ENCODE results near the gene CCDC93. TPM values are rescaled to one million over a fixed set of nuclear protein-coding genes. Genes with fewer than 3 reads are reported as not detected.

CCDC93 gene
- total and polyA plus RNA-seq, 12 donors = 6.0 to 43.7 (median 29.4) TPM

DNA sequence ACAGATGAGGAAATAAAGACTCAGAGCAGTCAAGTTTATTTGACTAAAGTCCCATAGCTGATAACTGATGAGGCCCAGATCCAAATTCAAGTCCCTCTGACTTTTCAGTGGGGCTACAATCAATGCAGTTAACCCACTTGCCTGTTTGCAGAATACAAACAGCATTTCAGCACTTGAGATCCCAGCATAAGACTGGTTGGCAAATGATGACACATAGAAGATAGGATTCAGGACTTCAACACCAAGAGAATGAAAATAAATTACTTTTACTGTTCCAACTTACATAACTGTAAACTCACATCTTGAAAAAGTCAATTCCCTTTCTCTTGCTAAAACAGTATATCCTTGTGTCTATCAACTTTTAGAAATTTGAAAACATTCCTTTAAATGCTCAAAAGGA lies 61.2 kb downstream of the CCDC93 start:
- intact Hi-C loops (cut with DNase I) = no loop called here
- ATAC-seq = no peak
- H3K27me3 ChIP-seq = no peaks in the 10 kb centered on the region

DNA sequence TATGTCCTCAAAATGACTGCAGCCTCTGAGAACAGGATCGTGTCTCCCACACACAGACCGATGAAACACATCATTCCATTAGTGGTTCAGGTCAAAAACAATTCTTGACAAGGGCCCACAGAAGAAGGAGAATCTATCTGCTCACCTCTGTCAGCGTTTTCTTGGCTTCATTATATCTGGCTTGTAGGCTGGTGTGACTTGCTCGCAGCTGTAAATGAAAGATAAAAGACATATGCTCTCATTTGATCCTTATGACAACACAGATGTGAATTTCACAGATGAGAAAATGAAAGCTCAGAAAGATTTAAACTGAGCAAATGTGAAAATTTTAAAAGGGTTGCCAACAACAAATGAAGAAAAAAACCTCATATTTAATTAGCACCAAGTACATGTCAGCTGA lies 61.6 kb downstream of the CCDC93 start:
- Histone ChIP-seq H3K9me3 (no peaks in the 10 kb centered on the region), H3K27me3 (no peaks in the 10 kb centered on the region), H3K4me3 (no peak overlapping the region), H3K27ac (no peak overlapping the region), H3K4me1 (no peaks in the 10 kb centered on the region), H3K36me3 (peaks cover 1 to 100% (median 73%) of the 10 kb centered on the region in 9 donors)
- intact Hi-C loops (cut with DNase I) = no loop called here
- WGBS, 2 donors = 77 to 85% methylated on average over 4 of the region's 4 CpGs
- ATAC-seq (no peak), DNase-seq (no peak)
- TF ChIP-seq, protein P1, sequence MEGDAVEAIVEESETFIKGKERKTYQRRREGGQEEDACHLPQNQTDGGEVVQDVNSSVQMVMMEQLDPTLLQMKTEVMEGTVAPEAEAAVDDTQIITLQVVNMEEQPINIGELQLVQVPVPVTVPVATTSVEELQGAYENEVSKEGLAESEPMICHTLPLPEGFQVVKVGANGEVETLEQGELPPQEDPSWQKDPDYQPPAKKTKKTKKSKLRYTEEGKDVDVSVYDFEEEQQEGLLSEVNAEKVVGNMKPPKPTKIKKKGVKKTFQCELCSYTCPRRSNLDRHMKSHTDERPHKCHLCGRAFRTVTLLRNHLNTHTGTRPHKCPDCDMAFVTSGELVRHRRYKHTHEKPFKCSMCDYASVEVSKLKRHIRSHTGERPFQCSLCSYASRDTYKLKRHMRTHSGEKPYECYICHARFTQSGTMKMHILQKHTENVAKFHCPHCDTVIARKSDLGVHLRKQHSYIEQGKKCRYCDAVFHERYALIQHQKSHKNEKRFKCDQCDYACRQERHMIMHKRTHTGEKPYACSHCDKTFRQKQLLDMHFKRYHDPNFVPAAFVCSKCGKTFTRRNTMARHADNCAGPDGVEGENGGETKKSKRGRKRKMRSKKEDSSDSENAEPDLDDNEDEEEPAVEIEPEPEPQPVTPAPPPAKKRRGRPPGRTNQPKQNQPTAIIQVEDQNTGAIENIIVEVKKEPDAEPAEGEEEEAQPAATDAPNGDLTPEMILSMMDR (IDR thresholded peaks at IDR 0.05) = no peak

More for the DNA sequence above, 61.2 kb downstream of the CCDC93 start:
- H3K4me3 ChIP-seq = no peak overlapping the region
- H3K9me3 ChIP-seq = no peaks in the 10 kb centered on the region
- H3K27ac ChIP-seq = no peak overlapping the region
- no peak for DNase-seq
- TF ChIP-seq, protein P1 (IDR thresholded peaks at IDR 0.05) = no peak
- H3K4me1 ChIP-seq = no peaks in the 10 kb centered on the region
- H3K36me3 ChIP-seq = peaks cover under 1 to 100% (median 74%) of the 10 kb centered on the region in 9 donors

DNA sequence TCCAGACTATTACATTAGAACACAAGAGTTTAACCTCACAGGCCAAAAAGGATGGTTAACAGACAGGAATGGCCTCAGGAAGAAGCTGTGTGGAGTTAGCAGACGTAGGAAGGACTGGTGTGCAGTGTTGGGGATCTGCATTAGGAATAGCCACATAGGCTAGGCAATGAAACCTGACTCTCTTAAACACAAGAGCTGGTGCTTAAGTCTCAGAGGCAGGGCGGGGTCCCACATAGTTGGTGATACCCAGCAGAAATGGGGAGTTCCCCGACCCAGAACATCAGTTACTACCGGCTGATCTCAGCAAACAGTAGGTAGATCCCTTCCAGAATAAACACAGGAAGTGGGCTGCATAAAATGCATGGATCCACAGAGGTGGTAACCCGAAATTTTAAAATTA lies 64.1 kb downstream of the CCDC93 start:
- Histone ChIP-seq H3K4me1 (no peaks in the 10 kb centered on the region), H3K27ac (no peak overlapping the region), H3K4me3 (no peak overlapping the region), H3K36me3 (peaks cover 4 to 100% (median 80%) of the 10 kb centered on the region in 9 donors), H3K9me3 (no peaks in the 10 kb centered on the region), H3K27me3 (no peaks in the 10 kb centered on the region)
- DNase-seq (no peak), ATAC-seq (no peak)
- intact Hi-C loops (cut with DNase I) = loop anchor here in 1 of 10 donors (10.0 kb wide), 1 partner anchor 45 kb away; no protein-coding TSS in a partner anchor
- TF ChIP-seq, protein P1 (IDR thresholded peaks at IDR 0.05) = no peak
- 78 to 88% methylated on average over 5 of the region's 5 CpGs for WGBS, 2 donors

DNA sequence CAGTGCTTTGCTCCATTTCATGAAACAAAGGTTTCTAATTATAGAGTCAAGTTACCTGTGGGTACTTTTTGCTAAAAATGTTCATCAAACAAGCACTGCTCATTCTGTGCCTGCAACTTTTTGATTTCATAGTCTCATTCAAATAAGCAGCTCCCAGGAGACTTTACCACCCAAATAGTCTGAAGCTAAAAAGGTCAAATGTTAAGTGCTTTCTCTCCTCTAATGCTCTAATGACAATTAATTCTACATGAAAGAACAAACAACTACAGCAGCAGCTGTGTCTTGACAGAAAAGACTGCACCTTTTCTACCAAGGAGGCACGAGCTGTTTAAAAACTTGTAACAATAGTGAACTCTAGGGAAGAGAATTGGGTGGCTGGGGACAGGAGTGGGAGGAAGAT lies 65.3 kb downstream of the CCDC93 start:
- TF ChIP-seq, protein P1 (IDR thresholded peaks at IDR 0.05) = no peak
- intact Hi-C loops (cut with DNase I) = loop anchor here in 1 of 10 donors (10.0 kb wide), 1 partner anchor 46 kb away; no protein-coding TSS in a partner anchor
- DNase-seq (no peak), ATAC-seq (no peak)
- Histone ChIP-seq H3K36me3 (peaks cover 4 to 100% (median 79%) of the 10 kb centered on the region in 9 donors), H3K27ac (no peak overlapping the region), H3K4me3 (no peak overlapping the region), H3K27me3 (no peaks in the 10 kb centered on the region), H3K9me3 (no peaks in the 10 kb centered on the region), H3K4me1 (peaks cover 0 to 1% (median 0%) of the 10 kb centered on the region in 9 donors)
- 89 to 91% methylated on average over 1 of the region's 1 CpG for WGBS, 2 donors

Data from heart right ventricle (tissue), 16 donors.